Fibroblast of lung (primary cell): ENCODE results near the gene RMDN3. TPM values are rescaled to one million over a fixed set of nuclear protein-coding genes. Genes with fewer than 3 reads are reported as not detected.

ENCODE experiments used
- DNase-seq, 2 donors: peaks; one replicate each; pipeline versions ENCODE4 v3.0.0 to v3.0.0-alpha.2; 2010; ENCODE audit warnings: low read depth in 2 of 2
- H2AFZ ChIP-seq: 2 replicates; pipeline ENCODE4 v1.5.1; 2012; ENCODE audit warnings: low read length, control low read depth, inconsistent platforms
- H3K27ac ChIP-seq: 2 replicates; pipeline ENCODE4 v1.5.1; 2011; ENCODE audit warnings: low read length, control low read depth; ENCODE audit not compliant: insufficient read depth
- H3K27me3 ChIP-seq: 2 replicates; pipeline ENCODE4 v1.5.1; 2011; ENCODE audit warnings: mild to moderate bottlenecking, low read length; ENCODE audit not compliant: control insufficient read depth, insufficient read depth
- H3K36me3 ChIP-seq: 2 replicates; pipeline ENCODE4 v1.5.1; 2011; ENCODE audit warnings: low read length; ENCODE audit not compliant: control insufficient read depth, insufficient read depth
- H3K4me1 ChIP-seq: 2 replicates; pipeline ENCODE4 v1.5.1; 2011; ENCODE audit warnings: low read length; ENCODE audit not compliant: control insufficient read depth, insufficient read depth; ENCODE audit errors: extremely low read depth
- H3K4me2 ChIP-seq: 2 replicates; pipeline ENCODE4 v1.5.1; 2011; ENCODE audit warnings: low read length, control low read depth; ENCODE audit not compliant: insufficient read depth; ENCODE audit errors: extremely low read depth
- H3K4me3 ChIP-seq, 4 experiments: fragments of 200-600 bp in 1 of 4; sonication (generic) in 1 of 4; replicated peaks in 1 of 4; 2 replicates each; pipeline ENCODE4 v1.5.1; 2011 to 2016; ENCODE audit warnings: low read length in 4 of 4, low read depth in 3 of 4, mild to moderate bottlenecking in 3 of 4, control low read depth in 2 of 4, inconsistent platforms in 1 of 4, mixed read lengths in 1 of 4; ENCODE audit not compliant: insufficient read depth in 1 of 4; ENCODE audit errors: control extremely low read depth in 1 of 4
- H3K79me2 ChIP-seq: 2 replicates; pipeline ENCODE4 v1.5.1; 2012; ENCODE audit warnings: mild to moderate bottlenecking, low read length, inconsistent platforms; ENCODE audit not compliant: control insufficient read depth, insufficient read depth
- H3K9ac ChIP-seq: 2 replicates; pipeline ENCODE4 v1.5.1; 2011; ENCODE audit warnings: mild to moderate bottlenecking, low read length, control low read depth; ENCODE audit not compliant: insufficient read depth
- H3K9me3 ChIP-seq: 2 replicates; pipeline ENCODE4 v1.5.1; 2012; ENCODE audit warnings: low read depth, low read length; ENCODE audit not compliant: control insufficient read depth, insufficient read depth
- H4K20me1 ChIP-seq: 2 replicates; pipeline ENCODE4 v1.5.1; 2011; ENCODE audit warnings: low read length; ENCODE audit not compliant: control insufficient read depth, insufficient read depth; ENCODE audit errors: extremely low read depth
- CTCF ChIP-seq, 2 donors: IDR thresholded peaks in 1 of 2; conservative IDR thresholded peaks in 1 of 2; 1 replicate in 1 of 2; 2 replicates in 1 of 2; pipeline ENCODE4 v1.5.1; 2011 to 2012; ENCODE audit warnings: low read length in 2 of 2, control low read depth in 1 of 2, inconsistent platforms in 1 of 2, low read depth in 1 of 2, mild to moderate bottlenecking in 1 of 2
- EZH2 ChIP-seq: IDR thresholded peaks from 2 replicates; pipeline ENCODE4 v1.5.1; 2012; ENCODE audit warnings: low read length, control low read depth, mild to moderate bottlenecking; ENCODE audit errors: missing control alignments
- polyA plus RNA-seq, 2 donors: library from polyadenylated mRNA; depleted of rRNA in 1 of 2; stranded (reverse) in 1 of 2; unstranded in 1 of 2; fragments of >200 nt; gene quantifications; 2 replicates each; pipeline ENCODE4 v1.2.1, GENCODE V29; 2011 to 2012; ENCODE audit warnings: missing spikeins in 1 of 2
- total RNA-seq: library from RNA; depleted of rRNA; stranded (reverse); fragments of >200 nt; gene quantifications from 2 replicates; pipeline ENCODE4 v1.2.1, GENCODE V29; 2014

The RMDN3 gene
- total and polyA plus RNA-seq, 2 donors (not counting 1 experiment from before 2014, with no cell fraction given) = 16.0 to 22.7 TPM

DNA sequence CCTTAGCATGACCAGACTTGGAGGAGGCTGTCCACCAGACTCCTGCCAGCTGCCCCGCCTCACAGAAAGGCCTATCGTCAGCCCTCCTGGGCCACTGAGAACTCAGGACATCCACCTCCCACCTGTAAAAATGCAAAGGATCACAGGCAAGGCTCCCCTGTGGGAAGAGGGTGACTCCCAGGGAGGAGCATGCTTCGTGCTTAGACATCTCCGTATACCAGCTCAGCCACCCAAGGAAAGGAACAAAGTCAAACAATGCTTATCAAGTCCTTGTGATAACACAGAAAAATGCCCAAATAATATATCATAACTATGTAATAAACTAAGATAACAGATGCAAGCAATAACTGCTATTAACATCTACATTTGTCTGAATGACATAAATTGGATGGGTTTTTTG is 4.2 kb downstream of the RMDN3 start:
- H4K20me1 ChIP-seq = no peaks in the 10 kb centered on the region
- TF ChIP-seq CTCF (conservative IDR thresholded peaks at IDR 0.05 in 1 of 2, IDR thresholded peaks at IDR 0.05 in 1 of 2; ENCODE audit: low read depth in 1 of 2, low read length in 2 of 2) = no peak
- TF ChIP-seq EZH2 = no peak
- DNase-seq = no peak
- no peak overlapping the region for H3K9ac ChIP-seq
- H3K4me2 ChIP-seq = no peak overlapping the region
- H2AFZ ChIP-seq = no peak overlapping the region
- H3K27ac ChIP-seq = no peak overlapping the region
- H3K79me2 ChIP-seq = peaks cover 9% of the 10 kb centered on the region
- H3K4me3 ChIP-seq = no peak overlapping the region
- no peaks in the 10 kb centered on the region for H3K9me3 ChIP-seq
- H3K4me1 ChIP-seq = peaks cover 3% of the 10 kb centered on the region
- H3K36me3 ChIP-seq = peaks cover 4% of the 10 kb centered on the region
- no peaks in the 10 kb centered on the region for H3K27me3 ChIP-seq

DNA sequence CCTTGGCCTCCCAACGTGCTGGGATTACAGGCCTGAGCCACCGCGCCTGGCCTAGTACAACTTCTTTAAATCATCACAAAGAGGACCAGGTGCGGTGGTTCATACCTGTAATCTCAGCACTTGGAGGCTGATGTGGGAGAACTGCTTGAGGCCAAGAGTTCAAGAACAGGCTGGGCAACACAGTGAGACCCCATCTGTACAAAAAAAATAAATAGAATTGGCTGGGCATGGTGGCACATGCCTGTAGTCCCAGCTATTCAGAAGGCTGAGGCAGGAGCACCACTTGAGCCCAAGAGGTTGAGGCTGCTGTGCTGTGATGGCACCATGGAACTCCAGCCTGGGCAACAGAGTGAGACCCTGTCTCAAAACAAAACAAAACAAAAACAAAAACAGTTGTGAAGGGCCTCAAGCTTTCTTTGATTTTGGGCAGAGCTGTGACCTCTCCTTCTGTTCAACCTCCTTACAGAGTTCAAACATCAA is 5.9 kb downstream of the RMDN3 start:
- Histone ChIP-seq H3K9me3 (no peaks in the 10 kb centered on the region), H3K4me3 (no peak overlapping the region), H3K27ac (no peak overlapping the region), H3K9ac (no peak overlapping the region), H3K79me2 (peaks cover 3% of the 10 kb centered on the region), H4K20me1 (no peaks in the 10 kb centered on the region), H2AFZ (no peak overlapping the region), H3K27me3 (no peaks in the 10 kb centered on the region), H3K4me2 (no peak overlapping the region), H3K36me3 (peaks cover 8% of the 10 kb centered on the region), H3K4me1 (peaks cover 11% of the 10 kb centered on the region)
- no peak for TF ChIP-seq CTCF (conservative IDR thresholded peaks at IDR 0.05 in 1 of 2, IDR thresholded peaks at IDR 0.05 in 1 of 2; ENCODE audit: low read depth in 1 of 2, low read length in 2 of 2)
- TF ChIP-seq EZH2 = no peak
- DNase-seq = no peak

DNA sequence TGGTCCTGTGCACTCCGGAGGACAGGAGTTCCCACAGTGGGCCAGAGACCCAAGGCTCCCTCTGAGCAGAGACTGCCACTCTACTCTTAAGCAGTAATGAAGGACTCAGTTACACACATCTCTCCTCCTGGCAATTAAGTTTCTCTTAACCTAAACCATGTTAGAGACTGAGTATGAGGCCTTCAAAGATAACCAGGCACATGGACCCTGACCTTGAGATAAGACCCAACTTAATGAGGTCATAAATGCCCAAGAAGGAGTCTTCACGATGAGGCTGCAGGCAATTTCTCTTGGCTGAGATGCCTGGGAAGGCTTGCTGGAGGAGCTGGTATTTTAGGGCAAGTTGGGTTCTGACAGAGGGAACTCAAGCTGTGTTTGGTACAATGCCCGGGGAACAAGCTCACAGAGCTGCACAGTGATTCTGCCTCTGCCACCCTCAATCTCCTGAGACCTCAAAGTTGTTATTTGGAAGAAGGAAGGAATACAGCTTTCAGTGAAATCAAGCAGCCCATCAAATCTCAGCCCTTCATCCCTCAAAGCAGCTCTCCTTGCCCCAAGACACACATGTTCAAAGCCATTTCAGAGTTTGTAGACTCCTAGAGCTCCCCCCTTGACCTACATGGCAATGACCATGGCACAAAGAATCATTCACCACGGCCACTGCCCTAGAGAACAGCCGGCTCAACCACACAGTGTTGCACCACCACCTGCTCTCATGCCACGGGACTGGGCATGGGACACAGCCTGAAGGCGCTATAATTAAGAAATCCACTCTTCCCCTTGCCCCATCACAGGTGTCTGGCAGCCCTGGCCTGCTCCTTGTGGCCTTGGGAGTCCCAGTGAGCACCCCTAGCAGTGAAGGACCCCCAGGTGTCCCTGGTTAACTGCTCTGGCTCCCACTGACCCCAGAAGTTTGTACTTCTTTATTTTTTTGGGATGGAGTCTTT is 7.1 kb downstream of the RMDN3 start:
- Histone ChIP-seq H3K9me3 (no peaks in the 10 kb centered on the region), H3K27ac (no peak overlapping the region), H3K36me3 (peaks cover 8% of the 10 kb centered on the region), H3K9ac (no peak overlapping the region), H4K20me1 (no peaks in the 10 kb centered on the region), H3K79me2 (peaks cover 2% of the 10 kb centered on the region), H3K27me3 (no peaks in the 10 kb centered on the region), H2AFZ (no peak overlapping the region), H3K4me2 (no peak overlapping the region), H3K4me1 (peaks cover 17% of the 10 kb centered on the region), H3K4me3 (no peak overlapping the region)
- DNase-seq = no peak
- TF ChIP-seq CTCF (conservative IDR thresholded peaks at IDR 0.05 in 1 of 2, IDR thresholded peaks at IDR 0.05 in 1 of 2; ENCODE audit: low read depth in 1 of 2, low read length in 2 of 2) (no peak), EZH2 (no peak)
